PFSK-1 (cell line): ENCODE data around the gene TMEM169.

ENCODE experiments used
- FOXP2 ChIP-seq: optimal IDR thresholded peaks from 2 replicates; pipeline ENCODE3; 2011; ENCODE audit warnings: borderline replicate concordance, control low read depth, inconsistent platforms; ENCODE audit not compliant: insufficient read depth; ENCODE audit errors: extremely low read length, extremely low read depth
- POLR2AphosphoS5 ChIP-seq: IDR thresholded peaks from 2 replicates; pipeline ENCODE4 v1.6.1; 2012; ENCODE audit warnings: low read depth, mild to moderate bottlenecking, control low read depth, low read length, moderate library complexity
- SIN3A ChIP-seq: IDR thresholded peaks from 2 replicates; pipeline ENCODE4 v1.6.1; 2012; ENCODE audit warnings: mild to moderate bottlenecking, low read length, moderate library complexity, borderline replicate concordance; ENCODE audit not compliant: insufficient read depth
- TAF1 ChIP-seq: IDR thresholded peaks from 2 replicates; pipeline ENCODE4 v1.6.1; 2012; ENCODE audit warnings: low read length, control low read depth, borderline replicate concordance; ENCODE audit not compliant: insufficient read depth
- TF ChIP-seq, protein P1 (sequence below), 2 experiments: IDR thresholded peaks; 2 replicates each; pipeline versions ENCODE4 v1.6.1 to v1.8.0; 2011 to 2012; ENCODE audit warnings: low read depth in 2 of 2, low read length in 2 of 2, control low read depth in 1 of 2, inconsistent platforms in 1 of 2, mild to moderate bottlenecking in 1 of 2, moderate library complexity in 1 of 2; ENCODE audit not compliant: insufficient read depth in 1 of 2

Gene TMEM169

DNA sequence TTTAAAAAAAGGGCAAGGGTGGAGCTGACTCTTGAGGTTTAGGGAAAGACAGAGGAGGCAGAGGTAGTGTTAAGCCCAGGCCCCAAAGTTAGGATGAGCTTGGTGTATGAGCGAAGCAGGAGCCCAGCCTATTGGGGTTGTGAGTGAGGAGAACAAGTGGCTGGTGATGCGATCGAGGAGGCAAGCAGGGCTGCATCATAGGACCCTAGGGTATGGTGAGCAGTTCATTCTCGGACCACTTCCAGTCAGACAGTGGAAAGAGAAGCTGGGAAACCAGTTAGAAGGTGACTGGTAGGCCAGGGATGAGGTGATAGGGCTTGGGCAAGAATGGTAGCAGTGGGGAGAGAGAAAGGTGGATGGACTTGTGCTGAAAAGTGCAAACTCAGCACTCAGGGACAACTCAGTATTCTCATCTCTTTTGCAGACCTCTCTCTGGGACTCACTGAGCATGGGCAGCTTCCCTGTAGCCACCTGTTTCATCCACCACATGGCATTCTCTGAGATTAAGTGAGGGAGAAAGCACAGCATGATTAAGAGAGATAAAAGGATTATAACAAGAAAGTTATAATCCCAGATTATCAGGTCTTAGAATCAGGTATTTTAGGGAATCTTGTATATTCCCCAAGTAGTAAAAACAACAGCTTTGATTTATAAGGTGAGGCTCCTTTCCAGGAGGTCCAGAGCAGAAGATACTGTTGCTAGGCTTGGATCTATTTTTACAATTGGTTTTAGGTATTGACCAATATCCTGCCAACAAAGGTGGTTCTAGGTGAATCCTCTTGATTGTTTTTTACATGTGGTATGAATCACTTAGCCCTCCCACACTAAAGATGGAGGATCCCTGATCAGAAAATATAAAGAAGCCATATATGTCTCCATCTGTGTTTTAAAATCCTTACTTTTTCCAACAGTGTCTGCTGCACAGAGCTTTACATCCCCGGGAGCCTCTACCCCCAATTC is 65.7 kb downstream of the TMEM169 start:
- no peak for TF ChIP-seq FOXP2
- TF ChIP-seq, protein P1, sequence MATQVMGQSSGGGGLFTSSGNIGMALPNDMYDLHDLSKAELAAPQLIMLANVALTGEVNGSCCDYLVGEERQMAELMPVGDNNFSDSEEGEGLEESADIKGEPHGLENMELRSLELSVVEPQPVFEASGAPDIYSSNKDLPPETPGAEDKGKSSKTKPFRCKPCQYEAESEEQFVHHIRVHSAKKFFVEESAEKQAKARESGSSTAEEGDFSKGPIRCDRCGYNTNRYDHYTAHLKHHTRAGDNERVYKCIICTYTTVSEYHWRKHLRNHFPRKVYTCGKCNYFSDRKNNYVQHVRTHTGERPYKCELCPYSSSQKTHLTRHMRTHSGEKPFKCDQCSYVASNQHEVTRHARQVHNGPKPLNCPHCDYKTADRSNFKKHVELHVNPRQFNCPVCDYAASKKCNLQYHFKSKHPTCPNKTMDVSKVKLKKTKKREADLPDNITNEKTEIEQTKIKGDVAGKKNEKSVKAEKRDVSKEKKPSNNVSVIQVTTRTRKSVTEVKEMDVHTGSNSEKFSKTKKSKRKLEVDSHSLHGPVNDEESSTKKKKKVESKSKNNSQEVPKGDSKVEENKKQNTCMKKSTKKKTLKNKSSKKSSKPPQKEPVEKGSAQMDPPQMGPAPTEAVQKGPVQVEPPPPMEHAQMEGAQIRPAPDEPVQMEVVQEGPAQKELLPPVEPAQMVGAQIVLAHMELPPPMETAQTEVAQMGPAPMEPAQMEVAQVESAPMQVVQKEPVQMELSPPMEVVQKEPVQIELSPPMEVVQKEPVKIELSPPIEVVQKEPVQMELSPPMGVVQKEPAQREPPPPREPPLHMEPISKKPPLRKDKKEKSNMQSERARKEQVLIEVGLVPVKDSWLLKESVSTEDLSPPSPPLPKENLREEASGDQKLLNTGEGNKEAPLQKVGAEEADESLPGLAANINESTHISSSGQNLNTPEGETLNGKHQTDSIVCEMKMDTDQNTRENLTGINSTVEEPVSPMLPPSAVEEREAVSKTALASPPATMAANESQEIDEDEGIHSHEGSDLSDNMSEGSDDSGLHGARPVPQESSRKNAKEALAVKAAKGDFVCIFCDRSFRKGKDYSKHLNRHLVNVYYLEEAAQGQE (IDR thresholded peaks at IDR 0.05; ENCODE audit: insufficient read depth in 1 of 2, low read depth in 2 of 2, low read length in 2 of 2): no peak
- no peak for TF ChIP-seq POLR2AphosphoS5
- no peak for TF ChIP-seq SIN3A
- no peak for TF ChIP-seq TAF1

DNA sequence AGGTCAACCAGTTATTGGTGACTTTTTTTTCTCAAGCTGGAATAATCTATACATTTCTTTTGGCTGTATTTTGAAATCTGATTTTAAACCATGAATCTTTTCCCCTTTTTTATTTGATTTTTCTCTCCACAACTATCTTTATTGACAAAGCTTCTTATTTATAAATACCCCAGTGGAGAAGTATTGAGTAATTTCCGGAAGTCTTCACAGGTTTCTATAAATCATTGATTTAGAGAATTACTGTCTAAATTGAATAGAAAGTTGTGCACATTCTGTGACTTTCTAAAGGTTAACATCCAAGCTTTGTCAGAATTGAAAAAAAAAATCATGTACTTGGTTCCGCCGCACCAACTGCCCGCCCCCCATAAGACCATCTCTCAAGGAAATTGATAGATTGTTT is 67.3 kb downstream of the TMEM169 start:
- TF ChIP-seq POLR2AphosphoS5: no peak
- TF ChIP-seq, protein P1 (IDR thresholded peaks at IDR 0.05; ENCODE audit: insufficient read depth in 1 of 2, low read depth in 2 of 2, low read length in 2 of 2): no peak
- no peak for TF ChIP-seq FOXP2
- TF ChIP-seq SIN3A: no peak
- TF ChIP-seq TAF1: no peak

DNA sequence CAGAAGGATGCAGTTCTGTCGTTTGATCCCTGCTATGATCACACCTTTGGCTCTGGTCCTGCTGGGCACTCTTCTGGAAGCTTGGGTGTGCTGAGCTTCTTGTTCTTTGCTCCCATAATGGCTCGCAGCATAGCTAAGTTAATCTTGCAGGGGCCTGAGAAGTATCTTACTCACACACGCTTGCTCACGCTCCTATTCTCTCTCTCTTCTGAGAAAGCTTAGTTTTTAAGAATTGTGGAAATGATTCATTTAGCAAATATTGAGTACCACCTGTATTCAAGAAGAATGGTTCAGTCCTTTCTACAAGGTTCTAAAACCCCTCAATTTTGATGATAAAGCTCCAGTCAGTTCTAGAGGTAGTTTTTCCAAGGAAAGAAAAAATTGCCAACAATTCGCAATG is 68.0 kb downstream of the TMEM169 start:
- TF ChIP-seq TAF1: no peak
- no peak for TF ChIP-seq POLR2AphosphoS5
- TF ChIP-seq SIN3A: no peak
- TF ChIP-seq FOXP2: no peak
- TF ChIP-seq, protein P1 (IDR thresholded peaks at IDR 0.05; ENCODE audit: insufficient read depth in 1 of 2, low read depth in 2 of 2, low read length in 2 of 2): no peak

DNA sequence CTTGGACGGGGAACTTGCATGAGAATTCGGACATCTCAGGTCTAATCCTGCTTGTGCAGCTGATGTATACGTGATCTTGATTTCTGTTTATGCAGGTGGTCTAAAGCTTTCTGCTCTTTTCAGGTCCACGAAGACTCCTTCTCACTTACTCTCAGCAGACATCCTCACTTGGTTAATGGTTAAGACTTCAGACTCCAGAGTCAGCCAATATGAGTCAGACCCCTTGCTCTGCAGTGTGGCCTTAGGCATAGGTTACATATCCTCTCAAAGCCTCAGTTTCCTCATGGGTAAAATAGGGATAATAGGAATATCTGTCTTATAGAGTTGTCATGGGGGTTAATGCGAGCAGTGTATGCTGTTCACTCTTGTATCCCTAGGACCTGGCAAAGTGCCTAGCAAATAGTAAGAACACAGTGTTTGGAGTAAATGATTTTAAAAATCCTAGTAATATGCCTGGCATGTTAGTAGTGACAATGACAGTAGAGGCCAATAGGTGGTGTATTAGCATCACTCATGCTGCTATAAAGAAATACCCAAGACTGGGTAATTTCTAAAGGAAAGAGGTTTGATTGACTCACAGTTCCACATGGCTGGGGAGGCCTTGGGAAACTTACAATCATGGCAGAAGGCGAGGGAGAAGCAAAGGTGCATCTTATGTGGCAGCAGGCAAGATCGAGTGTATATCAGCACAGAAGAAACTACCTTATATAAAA is 69.8 kb downstream of the TMEM169 start:
- TF ChIP-seq, protein P1 (IDR thresholded peaks at IDR 0.05; ENCODE audit: insufficient read depth in 1 of 2, low read depth in 2 of 2, low read length in 2 of 2): no peak
- TF ChIP-seq TAF1 (no peak), FOXP2 (no peak), SIN3A (no peak), POLR2AphosphoS5 (no peak)
